Daoy (cell line): ENCODE data around the gene SPRYD3. TPM values are rescaled to one million over a fixed set of nuclear protein-coding genes. Genes with fewer than 3 reads are reported as not detected.

Experiments used
- DNase-seq: peaks from one replicate; pipeline ENCODE4 v3.0.0-alpha.2; 2015; ENCODE audit warnings: low read depth
- total RNA-seq: library from RNA; depleted of rRNA; stranded (reverse); fragments of >200 nt; shearing (Covaris generic); gene quantifications from 2 replicates; pipeline ENCODE4 v1.2.3, GENCODE V29; 2014; rRNA removed

The SPRYD3 gene
- total RNA-seq, 1 experiment from 2014 or later, result 23.8 TPM

- no peak for DNase-seq
Observed at GRCh38 chr12:53025250-53025649, 53.9 kb downstream of the SPRYD3 start.

- no peak for DNase-seq
Observed at GRCh38 chr12:53014709-53015108, 64.5 kb downstream of the SPRYD3 start.

Other genes starting within 250 kb of the SPRYD3 start
- gene KRT79, start 245.1 kb downstream of the SPRYD3 start, total RNA-seq, result 0.57 and 2.6 TPM in 2 replicates
- 1.2 TPM in 1 of 2 replicates, not detected in the other for gene KRT78, start 230.4 kb downstream of the SPRYD3 start, total RNA-seq
- 107 and 111 TPM in 2 replicates for gene KRT8, start 174.3 kb downstream of the SPRYD3 start, total RNA-seq
- gene KRT18, start 130.3 kb downstream of the SPRYD3 start, total RNA-seq, result 1,090 and 1,158 TPM in 2 replicates
- gene EIF4B, start 72.9 kb downstream of the SPRYD3 start, total RNA-seq, result 650 and 689 TPM in 2 replicates
- 7.0 and 8.2 TPM in 2 replicates for gene TNS2, start 29.3 kb downstream of the SPRYD3 start, total RNA-seq
- gene IGFBP6, start 18.3 kb upstream of the SPRYD3 start, total RNA-seq, result 53.5 and 68.5 TPM in 2 replicates
- not detected in 2 replicates for gene SOAT2, start 24.1 kb upstream of the SPRYD3 start, total RNA-seq
- 10.9 and 12.0 TPM in 2 replicates for gene ZNF740, start 101.3 kb upstream of the SPRYD3 start, total RNA-seq
- gene CSAD, start 101.5 kb upstream of the SPRYD3 start, total RNA-seq, result 4.7 and 11.0 TPM in 2 replicates
- gene ITGB7, start 127.9 kb upstream of the SPRYD3 start, total RNA-seq, result 0.03 and 0.34 TPM in 2 replicates
- gene RARG, start 152.8 kb upstream of the SPRYD3 start, total RNA-seq, result 3.5 and 6.2 TPM in 2 replicates
- 29.0 and 31.6 TPM in 2 replicates for gene ESPL1, start 188.9 kb upstream of the SPRYD3 start, total RNA-seq
- gene PFDN5, start 216.2 kb upstream of the SPRYD3 start, total RNA-seq, result 480 and 590 TPM in 2 replicates
- 86.6 and 89.2 TPM in 2 replicates for gene MYG1, start 220.3 kb upstream of the SPRYD3 start, total RNA-seq
- gene AAAS, start 242.2 kb upstream of the SPRYD3 start, total RNA-seq, result 106 and 116 TPM in 2 replicates